LHCN-M2 (cell line): ENCODE results near the gene CCDC195. TPM values are rescaled to one million over a fixed set of nuclear protein-coding genes. Genes with fewer than 3 reads are reported as not detected.

Experiments used
- DNase-seq: peaks from one replicate; pipeline ENCODE4 v3.0.0-alpha.2; 2012; ENCODE audit warnings: low read depth
- polyA plus RNA-seq: library from polyadenylated mRNA; unstranded; fragments of >200 nt; gene quantifications from one replicate; pipeline ENCODE4 v1.2.1, GENCODE V29; 2012; ENCODE audit warnings: missing spikeins
- total RNA-seq: library from RNA; depleted of rRNA; stranded (reverse); fragments of >200 nt; gene quantifications from 2 replicates; pipeline ENCODE4 v1.2.3, GENCODE V29; 2014; rRNA removed

The CCDC195 gene, protein sequence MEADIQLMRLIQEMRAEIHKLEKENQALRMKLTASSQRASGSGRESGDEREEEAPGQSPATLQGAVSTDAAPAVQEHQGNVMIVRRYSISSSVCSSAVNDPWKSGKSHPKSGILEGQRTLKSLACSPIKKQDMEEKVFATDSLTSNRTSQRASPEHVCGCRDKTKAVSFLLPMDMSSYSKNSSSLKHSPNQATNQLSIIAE
- total RNA-seq = not detected in 2 replicates
- not detected for polyA plus RNA-seq

- DNase-seq = no peak
These were observed at the start of gene CCDC195 for GRCh38 chr2:224716201-224716600. CCDC195 (minus strand) TSS chr2:224716365; CDS start chr2:224716365, 0 bp downstream.

GRCh38 chr2:224764565-224765236, 48.5 kb upstream of the CCDC195 start:
- no peak for DNase-seq

DNA sequence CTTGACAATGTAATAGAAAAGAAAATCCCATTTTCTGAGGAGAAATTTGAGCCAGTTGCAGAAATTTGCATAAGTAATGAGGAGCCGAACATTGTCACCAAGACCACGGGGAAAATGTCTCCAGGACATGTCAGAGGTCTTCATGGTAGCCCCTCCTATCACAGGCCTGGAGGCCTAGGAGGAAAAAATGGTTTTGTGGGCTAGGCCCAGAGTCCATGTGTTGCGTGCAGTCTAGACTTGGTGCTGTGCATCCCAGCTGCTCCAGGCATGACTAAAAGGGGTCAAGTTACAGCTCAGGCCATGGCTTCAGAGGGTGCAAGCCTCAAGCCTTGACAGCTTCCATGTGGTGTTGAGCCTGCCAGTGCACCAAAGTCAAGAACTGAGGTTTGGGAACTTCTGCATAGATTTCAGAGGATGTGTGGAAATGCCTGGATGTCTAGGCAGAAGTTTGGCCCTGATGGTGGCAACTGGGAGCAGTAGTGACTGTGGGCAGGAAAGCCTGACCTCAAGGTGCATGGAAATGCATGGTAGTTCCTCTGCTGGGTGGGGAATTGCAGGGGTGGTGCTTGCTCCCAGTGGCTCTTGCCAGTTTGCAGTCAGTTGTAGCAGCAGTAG, 41.9 kb upstream of the CCDC195 start:
- no peak for DNase-seq

DNA sequence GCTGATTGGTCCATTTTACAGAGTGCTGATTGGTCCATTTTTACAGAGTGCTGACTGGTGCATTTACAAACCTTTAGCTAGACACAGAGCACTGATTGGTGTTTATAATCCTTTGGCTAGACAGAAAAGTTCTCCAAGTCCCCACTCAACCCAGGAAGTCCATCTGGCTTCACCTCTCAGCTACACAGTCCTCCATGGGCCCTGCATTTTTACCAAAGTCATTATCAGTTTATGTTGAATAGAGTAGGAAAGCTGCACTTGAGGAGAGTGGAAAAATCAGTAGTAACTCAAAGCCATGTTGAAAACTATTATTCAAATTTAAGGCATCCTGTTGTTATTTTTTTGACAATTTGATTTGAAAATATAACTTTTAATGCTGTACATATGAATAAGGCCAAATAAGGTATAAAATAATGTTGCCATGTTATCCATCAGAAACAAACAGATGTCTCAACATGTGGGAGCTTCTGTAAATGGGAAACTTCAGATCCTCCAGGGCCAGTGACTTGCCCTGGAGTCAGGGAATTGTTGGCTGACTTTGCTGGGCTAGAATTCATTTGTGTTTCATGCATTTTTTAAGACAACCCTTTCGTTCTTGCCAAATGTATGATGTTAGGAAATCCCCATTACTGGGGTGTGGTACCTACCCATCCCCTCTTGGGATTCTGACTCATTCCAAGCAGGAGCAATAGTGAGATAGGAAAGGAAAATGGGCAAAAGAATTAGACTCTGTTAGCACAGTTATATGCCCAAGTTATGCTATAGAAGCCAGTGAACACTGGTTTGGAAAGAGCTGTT, 37.8 kb upstream of the CCDC195 start:
- peak; percentile 69 for DNase-seq

- no peak for DNase-seq
These were observed 36.0 kb upstream of the CCDC195 start for GRCh38 chr2:224751996-224752698.

DNA sequence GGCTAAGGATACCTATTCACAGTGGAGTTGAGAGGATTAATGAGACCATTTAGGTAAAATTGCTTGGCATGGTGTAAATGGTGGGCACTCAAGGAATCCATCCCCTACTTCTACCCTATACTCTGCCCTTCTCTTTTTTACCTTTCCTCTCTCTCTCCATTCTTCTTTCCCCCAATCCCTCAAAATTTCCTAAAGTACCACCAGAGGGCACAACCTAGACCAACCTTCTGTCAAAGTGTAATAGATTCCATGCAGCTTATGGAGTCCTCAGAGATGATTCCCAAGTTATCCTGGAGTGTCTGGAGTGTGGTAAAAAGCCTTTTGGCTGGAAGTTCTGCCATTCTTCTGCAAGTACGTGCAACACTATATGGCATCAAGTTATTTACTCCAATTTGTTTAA, 33.0 kb upstream of the CCDC195 start:
- DNase-seq = peak; percentile 7

GRCh38 chr2:224747765-224748164, 31.6 kb upstream of the CCDC195 start:
- DNase-seq = no peak

DNA sequence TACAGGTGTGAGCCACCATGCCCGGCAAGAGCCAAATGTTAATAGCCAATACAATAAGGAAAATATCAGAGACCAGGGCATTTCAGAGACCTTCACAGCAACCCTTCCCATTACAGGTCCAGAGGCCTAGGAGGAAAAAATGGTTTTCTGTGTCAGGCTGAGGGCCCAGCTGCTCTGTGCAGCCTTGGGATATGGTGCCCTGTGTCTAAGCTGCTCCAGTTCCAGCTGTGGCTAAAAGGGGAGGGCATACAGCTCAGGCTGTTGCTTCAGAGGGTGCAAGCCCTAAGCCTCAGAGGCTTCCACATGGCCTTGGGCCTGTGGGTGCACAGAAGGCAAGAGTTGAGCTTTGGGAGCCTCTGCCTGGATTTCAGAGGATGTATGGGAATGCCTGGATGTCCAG, 20.1 kb upstream of the CCDC195 start:
- no peak for DNase-seq

GRCh38 chr2:224734949-224735348, 18.8 kb upstream of the CCDC195 start:
- no peak for DNase-seq

DNA sequence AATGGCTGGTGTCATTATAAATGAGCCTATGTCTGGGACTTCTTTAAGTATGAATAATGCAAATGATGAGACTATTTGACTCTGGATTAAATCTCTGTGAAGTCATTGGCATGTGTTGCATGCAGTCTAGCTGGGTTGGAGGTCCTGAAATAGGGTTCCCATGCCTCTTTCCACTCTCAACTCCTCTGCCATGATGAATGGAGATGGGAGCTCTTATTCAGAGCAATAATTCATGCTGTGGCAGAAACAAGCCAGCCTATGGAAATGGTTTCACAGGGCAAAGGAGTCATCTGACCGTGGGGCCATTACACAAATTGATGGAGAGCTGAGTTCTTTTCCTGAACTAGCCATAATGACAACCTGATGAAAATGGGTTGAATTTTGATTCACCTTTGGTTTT, 15.5 kb upstream of the CCDC195 start:
- DNase-seq = no peak

- DNase-seq = no peak
These were observed 13.3 kb upstream of the CCDC195 start for GRCh38 chr2:224729435-224729834.

DNA sequence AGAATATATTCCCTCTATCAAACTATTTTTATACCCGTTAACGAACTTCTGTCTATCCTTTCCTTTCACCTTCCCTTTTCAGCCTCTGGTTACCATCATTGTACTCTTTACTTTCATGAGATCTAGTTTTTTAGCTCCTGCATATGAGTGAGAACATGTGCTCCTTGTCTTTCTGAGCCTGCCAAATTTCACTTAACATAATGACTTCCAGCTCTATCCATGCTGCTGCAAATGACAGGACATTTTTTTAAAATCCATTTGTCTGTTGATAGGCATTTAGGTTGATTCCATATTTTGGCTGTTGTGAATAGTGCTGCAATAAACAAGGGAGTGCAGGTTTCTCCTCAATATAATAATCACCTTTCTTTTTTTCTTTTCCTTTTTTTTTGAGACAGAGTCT, 8.2 kb upstream of the CCDC195 start:
- no peak for DNase-seq

GRCh38 chr2:224723586-224724217, 7.5 kb upstream of the CCDC195 start:
- DNase-seq = peak; percentile 11

DNA sequence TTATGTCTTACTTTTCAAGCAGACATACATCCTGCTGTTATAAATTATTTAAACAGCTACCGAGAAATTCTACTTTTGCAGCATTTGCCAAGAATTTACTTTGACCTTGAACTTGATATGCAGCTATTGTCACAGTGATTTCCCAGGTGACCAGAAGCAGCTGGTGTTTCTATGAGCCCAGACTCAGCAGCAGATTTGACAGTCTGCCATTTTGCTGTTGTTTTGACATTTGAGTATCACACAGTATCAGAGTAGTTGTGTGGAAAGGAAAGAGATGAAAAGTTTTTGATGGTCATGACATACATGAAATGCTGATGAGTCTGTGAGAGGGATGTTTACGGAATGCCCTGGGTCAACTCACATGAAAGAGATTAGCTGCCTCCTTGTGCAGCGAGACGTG, 6.6 kb upstream of the CCDC195 start:
- DNase-seq = no peak

DNA sequence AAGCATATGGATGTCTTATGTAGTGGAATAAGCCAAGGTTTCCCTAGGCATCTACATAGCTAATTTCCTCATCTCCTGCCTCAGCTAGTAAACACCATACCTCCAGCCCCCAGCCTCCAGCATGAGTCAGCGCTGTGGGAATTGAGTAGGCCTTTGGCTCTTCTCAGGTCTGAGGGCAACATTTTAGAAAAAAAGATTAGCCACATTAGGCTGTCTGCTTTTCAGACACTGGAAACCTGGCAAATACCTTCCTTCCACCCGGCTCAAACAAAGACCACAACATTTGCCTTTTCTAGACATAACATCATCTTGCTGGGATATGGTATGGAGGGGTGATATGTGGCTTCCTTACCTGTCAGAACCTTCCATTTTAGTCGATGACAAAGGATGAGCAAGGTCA, 6.1 kb upstream of the CCDC195 start:
- DNase-seq = peak; percentile 32

GRCh38 chr2:224716921-224717320, 756 bp upstream of the CCDC195 start:
- no peak for DNase-seq

DNA sequence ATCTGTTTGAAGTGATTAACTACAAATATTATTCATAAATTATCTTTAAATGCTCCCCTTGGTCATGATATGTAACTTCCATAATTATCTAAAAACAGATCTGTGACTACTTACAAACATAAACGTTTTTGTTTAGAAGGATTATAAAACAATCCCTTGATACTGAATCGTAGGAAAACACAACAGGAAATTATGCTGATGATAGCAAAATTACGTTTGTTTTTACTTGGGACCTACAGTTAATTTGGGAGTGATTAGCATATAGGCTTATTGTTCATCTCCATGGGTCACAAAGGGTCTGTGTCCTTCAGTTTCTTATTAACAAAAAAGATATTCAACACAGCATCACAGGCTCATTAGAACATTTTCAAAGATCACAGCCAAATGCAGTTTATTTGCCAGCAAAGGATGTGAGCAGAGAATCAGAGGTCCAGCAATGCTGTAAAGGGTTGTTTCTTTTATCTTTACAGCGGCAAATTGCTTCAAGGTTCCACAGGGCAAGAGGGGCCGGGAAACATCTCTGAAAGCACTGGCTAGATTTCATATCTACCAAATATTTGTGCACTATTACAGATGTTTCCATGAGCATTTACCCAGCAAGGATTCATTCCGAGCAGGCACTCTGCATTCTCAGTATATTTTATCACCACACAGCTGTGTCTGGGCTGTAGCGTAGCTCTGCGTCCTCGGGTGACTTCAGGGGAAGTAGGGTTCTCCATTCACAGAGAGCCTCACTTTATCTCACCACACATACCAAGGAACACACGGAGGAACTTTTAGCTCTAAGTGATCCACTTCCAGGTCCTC, 4.1 kb downstream of the CCDC195 start:
- peak; percentile 43 for DNase-seq

DNA sequence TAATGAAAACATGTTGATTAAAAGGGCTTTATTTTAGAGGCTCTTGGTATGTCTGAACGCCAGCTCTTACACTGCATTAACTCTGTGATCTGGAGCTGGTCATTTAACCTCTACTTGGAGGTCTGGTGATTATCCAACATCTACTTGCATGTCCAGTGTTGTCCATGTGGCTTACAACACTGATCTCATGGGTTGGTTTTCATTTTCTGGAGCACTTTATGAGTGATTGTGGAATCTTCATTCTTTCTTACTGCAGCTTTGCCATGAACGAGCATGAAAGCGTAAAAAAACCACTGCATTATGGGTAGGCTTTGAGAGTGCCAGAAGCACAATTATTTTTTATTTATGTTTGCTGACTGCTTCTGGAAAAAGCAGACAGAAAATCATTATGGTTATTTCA, 4.8 kb downstream of the CCDC195 start:
- DNase-seq = no peak

DNA sequence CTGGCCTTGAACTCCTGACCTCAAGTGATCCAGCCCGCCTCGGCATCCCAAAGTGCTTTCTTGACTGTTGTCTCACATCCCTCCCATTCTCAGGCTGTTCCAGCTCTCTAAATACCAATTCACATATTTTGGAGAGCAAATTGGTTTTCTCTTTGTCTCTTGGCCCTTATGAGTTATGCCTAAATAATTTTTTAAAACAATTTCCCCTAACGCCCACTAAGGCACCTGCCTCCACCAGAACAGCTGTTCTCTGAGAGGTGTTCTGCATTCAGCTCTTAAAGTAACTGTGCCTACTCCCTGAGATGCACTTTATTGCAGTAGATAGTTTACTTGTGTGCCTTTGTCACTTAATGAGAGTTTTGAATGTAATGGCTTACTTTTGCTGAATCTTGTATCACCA, 6.9 kb downstream of the CCDC195 start:
- peak; percentile 79 for DNase-seq

DNA sequence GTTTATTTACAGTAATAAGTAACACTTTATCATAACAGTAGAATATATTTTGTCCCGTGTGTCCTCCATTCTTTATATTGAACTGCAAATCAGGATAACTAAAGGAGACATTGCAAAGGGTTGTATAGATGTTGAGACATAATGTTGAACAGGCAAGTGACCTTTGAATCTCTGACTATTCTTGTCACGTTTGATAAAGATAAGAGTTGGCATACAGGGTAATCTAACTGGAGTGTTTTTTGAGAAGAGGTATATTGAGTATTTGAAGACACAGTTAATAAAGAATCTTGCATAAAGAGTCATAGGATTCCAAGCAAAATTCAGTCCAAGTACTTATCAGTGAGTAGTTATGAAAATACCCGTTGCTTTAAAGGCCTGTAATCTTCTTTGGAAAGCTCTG, 21.7 kb downstream of the CCDC195 start:
- no peak for DNase-seq
